Measurements from ENCODE around the gene CFAP91. TPM values are rescaled to one million over a fixed set of nuclear protein-coding genes. Genes with fewer than 3 reads are reported as not detected.
A peak's percentile ranks its signal among the peaks of the same experiment; 100 is the strongest.

CFAP91 gene
- 1 to 10 TPM; 2.2 to 4.7 (median 3.4) TPM for total RNA-seq

DNA sequence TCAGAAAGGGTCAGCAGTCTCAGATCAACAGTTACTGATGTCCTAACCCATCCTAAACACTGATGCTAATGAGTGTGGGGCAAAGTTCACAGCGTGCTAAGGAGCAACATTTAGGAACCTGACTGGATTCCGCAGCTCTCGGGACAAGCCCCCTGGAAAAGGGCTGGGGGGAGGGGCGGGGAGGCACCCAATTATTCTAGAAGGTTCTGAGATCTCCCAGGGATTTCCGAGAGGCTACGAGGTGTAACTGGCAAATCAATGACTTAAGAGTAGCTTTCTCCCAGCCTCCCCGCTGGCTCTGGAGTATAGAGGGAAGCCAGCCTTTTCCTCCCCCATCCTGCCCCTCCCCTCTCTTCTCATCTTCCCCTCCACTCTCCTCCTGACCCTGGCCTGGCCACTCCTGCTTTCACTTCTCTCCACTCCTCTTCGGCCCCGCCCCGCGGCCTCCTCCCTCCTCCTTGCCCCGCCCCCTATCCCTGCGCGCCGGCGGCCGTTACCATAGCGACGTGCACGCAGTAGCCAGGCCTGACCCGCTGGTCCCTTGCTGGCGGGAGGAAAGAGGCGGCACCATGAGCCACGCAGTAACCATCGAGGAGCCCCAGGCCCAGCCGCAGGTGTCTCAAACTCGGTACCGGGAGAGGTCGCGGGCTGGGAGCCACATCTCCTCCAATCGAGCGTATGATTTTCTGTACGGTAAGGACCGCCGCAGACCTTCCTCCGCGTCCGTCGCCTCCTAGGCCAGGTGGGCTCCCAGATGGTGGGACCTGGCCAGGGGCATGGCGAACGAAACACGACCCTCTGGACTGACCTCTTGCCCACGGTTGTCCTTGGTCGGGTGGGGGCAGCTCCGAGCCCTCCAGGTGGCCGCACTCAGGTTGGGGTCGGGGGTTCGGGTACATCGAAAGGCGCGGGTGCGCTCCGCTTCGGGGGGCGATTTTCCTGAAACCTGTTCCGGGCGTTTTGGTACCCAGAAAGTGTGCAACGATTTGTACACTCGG is at the start of gene CFAP91:
CFAP91 (plus strand) TSS at position 493 of the 998 bp plus-strand sequence; CDS start at position 570, 77 bp downstream.
- ATAC-seq (ENCODE audit: low FRiP score) = peak; percentile 100
- TF ChIP-seq CTCF (IDR thresholded peaks at IDR 0.05) = peak in 1 of 3 donors; percentile 3
- peak; percentile 99 for DNase-seq (ENCODE audit: low spot score)

- no peak for TF ChIP-seq CTCF (IDR thresholded peaks at IDR 0.05)
- ATAC-seq (ENCODE audit: low FRiP score) = no peak
Measured at GRCh38 chr3:119653876-119654275, 48.9 kb upstream of the CFAP91 start.

DNA sequence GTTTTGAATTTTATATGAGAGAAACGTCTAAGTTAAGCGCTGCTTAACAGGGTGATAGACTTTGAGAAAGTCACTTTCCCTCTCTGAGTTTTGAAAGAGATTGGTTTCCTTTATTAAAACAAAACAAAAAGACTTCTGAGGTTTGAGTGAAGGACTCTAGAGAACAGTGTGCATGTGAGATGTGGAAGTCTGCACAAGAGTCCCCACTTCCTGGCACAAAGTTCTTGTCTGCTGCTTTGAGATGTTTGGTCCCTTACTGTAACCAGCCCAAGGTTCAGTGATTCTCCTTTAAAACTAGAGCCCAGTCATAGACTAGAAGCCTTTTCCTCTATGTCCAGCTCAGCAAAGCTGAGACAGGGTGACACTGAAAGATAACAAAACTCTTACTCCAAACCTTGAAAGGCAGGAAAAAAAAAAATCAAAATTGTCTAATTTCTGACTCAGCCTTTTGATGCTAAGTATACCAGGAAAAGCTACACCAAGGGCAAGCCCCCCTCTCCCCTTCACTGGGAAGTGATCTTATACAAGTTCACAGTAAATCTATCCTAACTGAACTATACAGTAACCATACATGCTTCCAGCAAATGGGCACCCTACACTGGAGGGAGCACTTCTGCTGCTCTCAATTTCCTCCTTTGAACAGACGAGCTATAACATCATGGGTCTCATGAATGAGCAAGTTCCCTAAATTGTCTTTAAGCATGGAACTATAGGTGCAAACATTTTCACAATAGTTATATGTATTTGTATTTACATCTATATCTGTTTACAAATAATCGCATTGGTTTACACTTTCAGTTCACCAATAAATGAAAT is 44.7 kb upstream of the CFAP91 start:
- ATAC-seq (ENCODE audit: low FRiP score) = no peak
- no peak for TF ChIP-seq CTCF (IDR thresholded peaks at IDR 0.05)
- no peak for DNase-seq (ENCODE audit: low spot score)

More at GRCh38 chr3:119653876-119654275, 48.9 kb upstream of the CFAP91 start:
- no peak for DNase-seq (ENCODE audit: low spot score)

DNA sequence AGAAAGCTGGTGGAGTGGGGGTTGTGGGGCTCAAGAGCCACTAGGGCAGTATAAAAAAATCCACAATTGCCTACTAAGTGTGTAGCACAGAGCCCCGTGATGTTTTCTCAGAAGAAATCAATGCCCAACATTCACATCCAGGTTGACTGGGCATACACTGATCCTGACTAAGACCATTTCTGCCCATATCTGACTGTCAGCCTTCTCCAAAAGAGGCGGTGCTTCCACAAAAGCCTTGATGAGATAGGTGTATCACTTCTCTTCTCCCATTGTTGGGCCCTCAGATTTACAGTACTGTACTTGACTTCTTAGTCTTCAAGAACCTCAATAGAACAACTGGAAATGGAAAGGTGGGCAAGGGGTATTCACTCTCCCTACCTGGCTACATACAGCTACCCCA is 43.8 kb upstream of the CFAP91 start:
- TF ChIP-seq CTCF (IDR thresholded peaks at IDR 0.05) = no peak
- no peak for ATAC-seq (ENCODE audit: low FRiP score)

GRCh38 chr3:119659606-119660291 is 43.1 kb upstream of the CFAP91 start:
- no peak for TF ChIP-seq CTCF (IDR thresholded peaks at IDR 0.05)

More for the DNA sequence above, 43.8 kb upstream of the CFAP91 start:
- no peak for DNase-seq (ENCODE audit: low spot score)

More at GRCh38 chr3:119659606-119660291, 43.1 kb upstream of the CFAP91 start:
- DNase-seq (ENCODE audit: low spot score) = no peak
- ATAC-seq (ENCODE audit: low FRiP score) = no peak

Measured in omental fat pad (tissue), 4 donors.